ENCODE measurements around the gene MSRB3. TPM values are rescaled to one million over a fixed set of nuclear protein-coding genes. Genes with fewer than 3 reads are reported as not detected.

Gene MSRB3
- total RNA-seq, 3 donors from 2014 or later = 35.0 to 59.8 (median 51.8) TPM

GRCh38 chr12:65335021-65335714 lies 56.7 kb downstream of the MSRB3 start:
- intact Hi-C loops (cut with DNase I; ENCODE audit: low total_unique reads) = no loop called here
- Histone ChIP-seq H3K9me3 (no peaks in the 10 kb centered on the region), H3K36me3 (no peaks in the 10 kb centered on the region), H3K27me3 (no peaks in the 10 kb centered on the region), H3K4me3 (no peak overlapping the region), H3K4me1 (no peaks in the 10 kb centered on the region), H3K27ac (peak overlapping the region; percentile 11 to 33)
- DNase-seq (ENCODE audit: low spot score in 2 of 2) = no peak
- TF ChIP-seq POLR2A (IDR thresholded peaks at IDR 0.05) (no peak), POLR2AphosphoS5 (IDR thresholded peaks at IDR 0.05) (no peak), CTCF (IDR thresholded peaks at IDR 0.05) (no peak)

GRCh38 chr12:65335981-65336380 lies 57.5 kb downstream of the MSRB3 start:
- Histone ChIP-seq H3K4me1 (no peaks in the 10 kb centered on the region), H3K4me3 (no peak overlapping the region), H3K27me3 (no peaks in the 10 kb centered on the region), H3K27ac (no peak overlapping the region), H3K36me3 (no peaks in the 10 kb centered on the region), H3K9me3 (no peaks in the 10 kb centered on the region)
- DNase-seq (ENCODE audit: low spot score in 2 of 2) = no peak
- intact Hi-C loops (cut with DNase I; ENCODE audit: low total_unique reads) = no loop called here
- TF ChIP-seq POLR2A (IDR thresholded peaks at IDR 0.05) (no peak), POLR2AphosphoS5 (IDR thresholded peaks at IDR 0.05) (no peak), CTCF (IDR thresholded peaks at IDR 0.05) (no peak)

DNA sequence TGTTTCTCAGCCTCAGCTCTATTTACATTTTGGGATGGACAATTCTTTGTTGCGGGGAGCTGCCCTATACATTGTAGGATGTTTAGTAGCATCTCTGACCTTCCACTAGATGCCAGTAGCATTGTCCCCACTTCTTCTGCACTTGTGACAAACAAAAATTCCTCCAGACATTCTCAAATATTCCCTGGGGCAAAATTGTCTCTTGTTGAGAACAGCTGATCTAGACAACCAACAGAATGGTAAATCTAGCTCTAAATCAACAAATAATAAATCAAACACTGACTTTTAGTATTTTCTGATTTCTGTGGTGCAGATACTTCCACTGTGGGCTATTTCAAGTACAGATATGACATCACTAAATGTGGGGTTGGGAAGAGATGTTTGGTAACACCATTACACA lies 60.7 kb downstream of the MSRB3 start:
- Histone ChIP-seq H3K9me3 (no peaks in the 10 kb centered on the region), H3K4me1 (no peaks in the 10 kb centered on the region), H3K36me3 (no peaks in the 10 kb centered on the region), H3K27ac (no peak overlapping the region), H3K27me3 (no peaks in the 10 kb centered on the region), H3K4me3 (no peak overlapping the region)
- TF ChIP-seq POLR2A (IDR thresholded peaks at IDR 0.05) = no peak
- DNase-seq (ENCODE audit: low spot score in 2 of 2) = no peak
- intact Hi-C loops (cut with DNase I; ENCODE audit: low total_unique reads) = no loop called here

GRCh38 chr12:65343230-65343629 lies 64.7 kb downstream of the MSRB3 start:
- TF ChIP-seq CTCF (IDR thresholded peaks at IDR 0.05) = no peak
- TF ChIP-seq POLR2A (IDR thresholded peaks at IDR 0.05) = no peak
- TF ChIP-seq POLR2AphosphoS5 (IDR thresholded peaks at IDR 0.05) = no peak
- Histone ChIP-seq H3K9me3 (no peaks in the 10 kb centered on the region), H3K27ac (no peak overlapping the region), H3K4me3 (no peak overlapping the region), H3K27me3 (no peaks in the 10 kb centered on the region), H3K36me3 (no peaks in the 10 kb centered on the region), H3K4me1 (no peaks in the 10 kb centered on the region)
- no peak for DNase-seq (ENCODE audit: low spot score in 2 of 2)
- intact Hi-C loops (cut with DNase I; ENCODE audit: low total_unique reads) = no loop called here

DNA sequence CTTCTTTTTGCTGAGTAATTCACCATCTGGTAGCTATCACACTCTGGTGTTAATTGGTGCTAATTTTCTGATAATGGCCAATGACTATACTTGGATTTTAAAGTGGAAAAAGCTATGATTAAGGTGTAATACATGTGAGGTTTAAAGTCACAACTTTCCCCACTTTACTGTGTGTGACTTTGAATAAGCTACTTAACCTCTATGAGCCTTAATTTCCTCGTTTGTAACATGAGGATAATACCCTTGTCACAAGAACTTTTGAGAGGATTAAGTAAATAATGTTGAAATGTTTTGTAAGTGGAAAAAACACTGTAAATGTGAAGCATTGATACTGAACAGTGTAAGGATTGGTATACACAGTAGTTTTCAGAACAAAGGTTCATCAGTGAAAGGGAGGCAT lies 65.3 kb downstream of the MSRB3 start:
- Histone ChIP-seq H3K9me3 (no peaks in the 10 kb centered on the region), H3K4me3 (no peak overlapping the region), H3K36me3 (no peaks in the 10 kb centered on the region), H3K27ac (no peak overlapping the region), H3K4me1 (no peaks in the 10 kb centered on the region), H3K27me3 (no peaks in the 10 kb centered on the region)
- TF ChIP-seq POLR2AphosphoS5 (IDR thresholded peaks at IDR 0.05) = no peak
- no peak for TF ChIP-seq POLR2A (IDR thresholded peaks at IDR 0.05)
- no peak for TF ChIP-seq CTCF (IDR thresholded peaks at IDR 0.05)
- DNase-seq (ENCODE audit: low spot score in 2 of 2) = no peak
- intact Hi-C loops (cut with DNase I; ENCODE audit: low total_unique reads) = no loop called here

All from breast epithelium (tissue), 4 donors.